Fibroblast of lung (primary cell): Measurements from ENCODE around the gene DLEU7.

Experiments
- CTCF ChIP-seq, 2 donors: IDR thresholded peaks in 1 of 2; conservative IDR thresholded peaks in 1 of 2; 1 replicate in 1 of 2; 2 replicates in 1 of 2; pipeline ENCODE4 v1.5.1; 2011 to 2012; ENCODE audit warnings: low read length in 2 of 2, control low read depth in 1 of 2, inconsistent platforms in 1 of 2, low read depth in 1 of 2, mild to moderate bottlenecking in 1 of 2
- EZH2 ChIP-seq: IDR thresholded peaks from 2 replicates; pipeline ENCODE4 v1.5.1; 2012; ENCODE audit warnings: low read length, control low read depth, mild to moderate bottlenecking; ENCODE audit errors: missing control alignments

GRCh38 chr13:50891206-50891605, 47.7 kb upstream of the DLEU7 start:
- TF ChIP-seq CTCF (conservative IDR thresholded peaks at IDR 0.05 in 1 of 2, IDR thresholded peaks at IDR 0.05 in 1 of 2; ENCODE audit: low read depth in 1 of 2, low read length in 2 of 2) (no peak), EZH2 (no peak)
